Hepatocyte (in vitro differentiated cells): ENCODE results near the gene COL24A1. TPM values are rescaled to one million over a fixed set of nuclear protein-coding genes. Genes with fewer than 3 reads are reported as not detected.
A peak's percentile ranks its signal among the peaks of the same experiment; 100 is the strongest.

ENCODE experiments used
- DNase-seq: peaks from one replicate; pipeline ENCODE4 v3.0.0-alpha.2; 2016; ENCODE audit warnings: low spot score
- H2AFZ ChIP-seq: fragments of 200-600 bp; sonication (generic); 2 replicates; pipeline ENCODE4 v1.6.0; 2016; ENCODE audit warnings: antibody characterized with exemption, mild to moderate bottlenecking
- H3K27ac ChIP-seq: fragments of 200-600 bp; sonication (generic); 2 replicates; pipeline ENCODE4 v1.5.1; 2016; ENCODE audit warnings: mild to moderate bottlenecking
- H3K27me3 ChIP-seq: fragments of 200-600 bp; sonication (generic); 2 replicates; pipeline ENCODE4 v1.6.1; 2016
- H3K36me3 ChIP-seq: fragments of 200-600 bp; sonication (generic); replicated peaks from 2 replicates; pipeline ENCODE4 v1.5.1; 2016; ENCODE audit warnings: low read depth; ENCODE audit not compliant: insufficient read depth
- H3K4me1 ChIP-seq: fragments of 200-600 bp; sonication (generic); 2 replicates; pipeline ENCODE4 v1.5.1; 2016; ENCODE audit warnings: mild to moderate bottlenecking, moderate library complexity; ENCODE audit not compliant: insufficient read depth
- H3K4me2 ChIP-seq: fragments of 200-600 bp; sonication (generic); 2 replicates; pipeline ENCODE4 v1.6.0; 2016
- H3K4me3 ChIP-seq: fragments of 200-600 bp; sonication (generic); 2 replicates; pipeline ENCODE4 v1.5.1; 2016; ENCODE audit warnings: mild to moderate bottlenecking
- H3K79me2 ChIP-seq: fragments of 200-600 bp; sonication (generic); 2 replicates; pipeline ENCODE4 v1.6.0; 2017; ENCODE audit warnings: mild to moderate bottlenecking
- H3K9me2 ChIP-seq: fragments of 200-600 bp; sonication (generic); replicated peaks from 2 replicates; pipeline ENCODE4 v1.6.0; 2017; ENCODE audit warnings: mild to moderate bottlenecking; ENCODE audit not compliant: insufficient read depth
- H3K9me3 ChIP-seq: fragments of 200-600 bp; sonication (generic); 2 replicates; pipeline ENCODE4 v1.5.1; 2016; ENCODE audit warnings: low read depth, mild to moderate bottlenecking
- H4K20me1 ChIP-seq: fragments of 200-600 bp; sonication (generic); 2 replicates; pipeline ENCODE4 v1.6.0; 2016; ENCODE audit warnings: mild to moderate bottlenecking; ENCODE audit not compliant: insufficient read depth, poor library complexity, severe bottlenecking
- CTCF ChIP-seq: fragments of 200-600 bp; sonication (generic); IDR thresholded peaks from 2 replicates; pipeline ENCODE4 v1.5.1; 2016; ENCODE audit warnings: antibody characterized with exemption, mild to moderate bottlenecking; ENCODE audit not compliant: poor library complexity
- EZH2 ChIP-seq: fragments of 200-600 bp; sonication (generic); IDR thresholded peaks from 2 replicates; pipeline ENCODE4 v1.6.1; 2016; ENCODE audit warnings: antibody characterized with exemption, mild to moderate bottlenecking, borderline replicate concordance
- EZH2phosphoT487 ChIP-seq: fragments of 200-600 bp; sonication (generic); IDR thresholded peaks from one replicate; pipeline ENCODE4 v1.6.1; 2018; ENCODE audit warnings: antibody characterized with exemption, mild to moderate bottlenecking, low read depth, moderate library complexity; ENCODE audit not compliant: unreplicated experiment, severe bottlenecking
- WGBS: methylation state at CpG from one replicate; pipeline ENCODE4 v1.1.6; 2016; ENCODE audit warnings: low lambda C conversion rate; ENCODE audit errors: missing lambda C conversion rate; 5-methylcytosine and 5-hydroxymethylcytosine counted together
- polyA plus RNA-seq: library from polyadenylated mRNA; unstranded; fragments of >200 nt; fragmentation: Nextera tagmentation; extraction: Ambion mirVana; gene quantifications from 2 replicates; pipeline ENCODE4 v1.2.1, GENCODE V29; 2016
- total RNA-seq: library from RNA; depleted of rRNA; stranded (reverse); fragments of >200 nt; gene quantifications from 2 replicates; pipeline ENCODE4 v1.2.3, GENCODE V29; 2014

Gene COL24A1
- total and polyA plus RNA-seq, 2 experiments from 2014 or later: 2.4 to 2.7 TPM

GRCh38 chr1:86030180-86030579 is 126.4 kb downstream of the COL24A1 start:
- Histone ChIP-seq H3K27ac (no peak overlapping the region), H2AFZ (no peak overlapping the region), H3K9me3 (no peaks in the 10 kb centered on the region), H3K4me1 (no peaks in the 10 kb centered on the region), H3K4me3 (no peak overlapping the region), H3K4me2 (no peak overlapping the region), H3K36me3 (no peaks in the 10 kb centered on the region), H4K20me1 (no peaks in the 10 kb centered on the region), H3K79me2 (no peaks in the 10 kb centered on the region), H3K9me2 (no peaks in the 10 kb centered on the region), H3K27me3 (no peaks in the 10 kb centered on the region)
- no peak for TF ChIP-seq EZH2
- TF ChIP-seq EZH2phosphoT487: no peak
- TF ChIP-seq CTCF: no peak
- no peak for DNase-seq
- 100% methylated on average over 1 of the region's 1 CpG for WGBS

GRCh38 chr1:86018283-86018923 is 138.2 kb downstream of the COL24A1 start:
- Histone ChIP-seq H3K79me2 (no peaks in the 10 kb centered on the region), H3K27ac (no peak overlapping the region), H4K20me1 (no peaks in the 10 kb centered on the region), H3K4me3 (no peak overlapping the region), H3K27me3 (no peaks in the 10 kb centered on the region), H2AFZ (no peak overlapping the region), H3K4me1 (no peaks in the 10 kb centered on the region), H3K9me3 (no peaks in the 10 kb centered on the region), H3K9me2 (no peaks in the 10 kb centered on the region), H3K4me2 (no peak overlapping the region), H3K36me3 (no peaks in the 10 kb centered on the region)
- 37% methylated on average over 2 of the region's 2 CpGs for WGBS
- DNase-seq: peak; percentile 45
- TF ChIP-seq EZH2 (no peak), CTCF (peak; percentile 87), EZH2phosphoT487 (no peak)

GRCh38 chr1:86016076-86016759 is 140.4 kb downstream of the COL24A1 start:
- Histone ChIP-seq H3K27ac (no peak overlapping the region), H4K20me1 (no peaks in the 10 kb centered on the region), H3K4me1 (no peaks in the 10 kb centered on the region), H3K36me3 (no peaks in the 10 kb centered on the region), H3K4me2 (no peak overlapping the region), H2AFZ (no peak overlapping the region), H3K9me3 (no peaks in the 10 kb centered on the region), H3K79me2 (no peaks in the 10 kb centered on the region), H3K27me3 (no peaks in the 10 kb centered on the region), H3K4me3 (no peak overlapping the region), H3K9me2 (no peaks in the 10 kb centered on the region)
- TF ChIP-seq EZH2phosphoT487 (no peak), EZH2 (no peak), CTCF (no peak)
- 50% methylated on average over 2 of the region's 2 CpGs for WGBS
- DNase-seq: no peak
